Measurements from ENCODE around the gene FBXO9. TPM values are rescaled to one million over a fixed set of nuclear protein-coding genes. Genes with fewer than 3 reads are reported as not detected.

FBXO9 gene
- total RNA-seq, 1 donor from 2014 or later, result 50.8 TPM

- Histone ChIP-seq H3K9me3 (ENCODE audit: low read depth) (no peaks in the 10 kb centered on the region), H3K36me3 (peaks cover 10% of the 10 kb centered on the region), H3F3A (ENCODE audit: low read depth) (no peaks in the 10 kb centered on the region), H3K4me3 (no peak overlapping the region), H3K9ac (no peak overlapping the region), H4K20me1 (ENCODE audit: low read depth) (no peaks in the 10 kb centered on the region), H3K79me2 (ENCODE audit: low read depth) (no peaks in the 10 kb centered on the region), H2AFZ (replicated peaks) (no peak overlapping the region), H3K4me2 (no peak overlapping the region), H3K4me1 (no peaks in the 10 kb centered on the region), H3K27me3 (no peaks in the 10 kb centered on the region), H3K27ac (no peak overlapping the region)
- Mint-ChIP-seq H3K27ac (no peak overlapping the region), H3K27me3 (ENCODE audit: insufficient read depth, low read depth) (peaks cover 2% of the 10 kb centered on the region), H3K4me3 (no peak overlapping the region), H3K9me3 (no peaks in the 10 kb centered on the region), H3K4me1 (no peaks in the 10 kb centered on the region), H3K36me3 (peaks cover 22% of the 10 kb centered on the region)
- no peak for DNase-seq (ENCODE audit: low spot score)
- TF ChIP-seq CTCF (IDR thresholded peaks at IDR 0.05) (no peak), EZH2phosphoT487 (IDR thresholded peaks at IDR 0.05) (no peak), EZH2 (IDR thresholded peaks at IDR 0.05) (no peak)
Measured at GRCh38 chr6:53027131-53027718, 38.0 kb upstream of the FBXO9 start.

DNA sequence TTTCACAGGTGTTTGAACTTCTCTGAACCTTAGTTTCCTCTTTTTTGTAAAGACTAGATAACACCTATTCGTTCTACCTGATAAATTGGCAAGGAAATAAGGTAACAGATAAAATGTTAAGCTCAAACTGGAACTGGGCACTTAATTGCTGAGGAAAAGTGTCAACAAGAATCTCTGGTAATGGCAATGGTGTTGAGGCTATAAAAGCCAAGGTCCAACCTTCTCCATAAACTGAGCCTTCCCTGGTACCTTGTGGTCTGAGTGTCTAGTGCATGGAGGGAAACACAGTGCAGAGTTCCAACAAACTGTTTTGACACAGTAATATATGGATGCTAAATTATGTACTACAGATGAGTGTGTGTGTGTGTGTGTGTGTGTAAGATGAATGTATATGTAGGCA lies 36.7 kb upstream of the FBXO9 start:
- no peaks in the 10 kb centered on the region for H3K9me3 Mint-ChIP-seq
- peaks cover 2% of the 10 kb centered on the region for H3K27me3 Mint-ChIP-seq (ENCODE audit: insufficient read depth, low read depth)
- Histone ChIP-seq H3K4me3 (no peak overlapping the region), H3F3A (ENCODE audit: low read depth) (no peaks in the 10 kb centered on the region), H3K9me3 (ENCODE audit: low read depth) (no peaks in the 10 kb centered on the region), H3K4me2 (no peak overlapping the region), H2AFZ (replicated peaks) (no peak overlapping the region), H3K27ac (no peak overlapping the region), H3K79me2 (ENCODE audit: low read depth) (no peaks in the 10 kb centered on the region), H3K4me1 (no peaks in the 10 kb centered on the region), H3K9ac (no peak overlapping the region), H3K27me3 (no peaks in the 10 kb centered on the region), H4K20me1 (ENCODE audit: low read depth) (no peaks in the 10 kb centered on the region), H3K36me3 (peaks cover 10% of the 10 kb centered on the region)
- H3K4me1 Mint-ChIP-seq, result no peaks in the 10 kb centered on the region
- H3K27ac Mint-ChIP-seq, result peak overlapping the region; percentile 12
- DNase-seq (ENCODE audit: low spot score), result no peak
- TF ChIP-seq EZH2phosphoT487 (IDR thresholded peaks at IDR 0.05) (no peak), CTCF (IDR thresholded peaks at IDR 0.05) (no peak), EZH2 (IDR thresholded peaks at IDR 0.05) (no peak)
- no peak overlapping the region for H3K4me3 Mint-ChIP-seq
- H3K36me3 Mint-ChIP-seq, result peaks cover 26% of the 10 kb centered on the region

DNA sequence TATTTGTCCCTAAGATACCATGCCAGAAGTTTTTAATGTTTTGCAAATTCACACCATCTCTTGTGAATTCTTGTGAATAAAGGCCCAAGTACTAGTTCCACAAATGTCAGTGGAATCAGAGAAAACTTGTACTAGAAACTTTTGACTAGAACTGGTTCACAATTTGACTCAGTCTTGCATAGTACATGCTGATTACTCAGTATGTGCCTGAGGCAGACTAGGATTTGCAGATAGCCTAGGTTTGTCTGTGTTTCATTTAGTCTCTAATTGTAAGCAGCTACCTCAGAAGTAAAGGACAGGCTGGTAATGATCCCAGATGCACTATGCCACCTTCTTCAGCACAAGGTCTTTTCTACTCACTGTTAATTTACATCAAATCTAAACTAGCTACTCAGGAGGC lies 35.9 kb upstream of the FBXO9 start:
- H3K27me3 ChIP-seq, result no peaks in the 10 kb centered on the region
- DNase-seq (ENCODE audit: low spot score), result no peak
- no peak overlapping the region for H3K4me2 ChIP-seq
- no peak overlapping the region for H3K9ac ChIP-seq
- no peak overlapping the region for H2AFZ ChIP-seq (replicated peaks)
- TF ChIP-seq EZH2 (IDR thresholded peaks at IDR 0.05), result no peak
- TF ChIP-seq EZH2phosphoT487 (IDR thresholded peaks at IDR 0.05), result no peak
- TF ChIP-seq CTCF (IDR thresholded peaks at IDR 0.05), result no peak
- Mint-ChIP-seq H3K27me3 (ENCODE audit: insufficient read depth, low read depth) (peaks cover 2% of the 10 kb centered on the region), H3K27ac (no peak overlapping the region), H3K4me1 (no peaks in the 10 kb centered on the region), H3K36me3 (peaks cover 27% of the 10 kb centered on the region), H3K4me3 (no peak overlapping the region), H3K9me3 (no peaks in the 10 kb centered on the region)
- H3F3A ChIP-seq (ENCODE audit: low read depth), result no peaks in the 10 kb centered on the region
- H3K27ac ChIP-seq, result no peak overlapping the region
- no peak overlapping the region for H3K4me3 ChIP-seq
- no peaks in the 10 kb centered on the region for H3K79me2 ChIP-seq (ENCODE audit: low read depth)
- no peaks in the 10 kb centered on the region for H3K4me1 ChIP-seq
- H4K20me1 ChIP-seq (ENCODE audit: low read depth), result no peaks in the 10 kb centered on the region
- H3K36me3 ChIP-seq, result peaks cover 10% of the 10 kb centered on the region
- no peaks in the 10 kb centered on the region for H3K9me3 ChIP-seq (ENCODE audit: low read depth)

All from neural progenitor cell (in vitro differentiated cells).